ENCODE data around the gene PCDHB16.
"Not testable (repeated sequence)": the region's sequence is repeated elsewhere in the genome, so short reads cannot be mapped to it uniquely, and the experiment has no call there.

DNA sequence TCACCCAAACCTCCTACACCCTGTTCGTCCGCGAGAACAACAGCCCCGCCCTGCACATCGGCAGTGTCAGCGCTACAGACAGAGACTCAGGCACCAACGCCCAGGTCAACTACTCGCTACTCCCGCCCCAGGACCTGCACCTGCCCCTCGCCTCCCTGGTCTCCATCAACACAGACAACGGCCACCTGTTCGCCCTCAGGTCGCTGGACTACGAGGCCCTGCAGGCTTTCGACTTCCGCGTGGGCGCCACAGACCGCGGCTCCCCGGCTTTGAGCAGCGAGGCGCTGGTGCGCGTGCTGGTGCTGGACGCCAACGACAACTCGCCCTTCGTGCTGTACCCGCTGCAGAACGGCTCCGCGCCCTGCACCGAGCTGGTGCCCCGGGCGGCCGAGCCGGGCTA, 18.9 kb downstream of the PCDHB16 start:
- TF ChIP-seq, protein P1, sequence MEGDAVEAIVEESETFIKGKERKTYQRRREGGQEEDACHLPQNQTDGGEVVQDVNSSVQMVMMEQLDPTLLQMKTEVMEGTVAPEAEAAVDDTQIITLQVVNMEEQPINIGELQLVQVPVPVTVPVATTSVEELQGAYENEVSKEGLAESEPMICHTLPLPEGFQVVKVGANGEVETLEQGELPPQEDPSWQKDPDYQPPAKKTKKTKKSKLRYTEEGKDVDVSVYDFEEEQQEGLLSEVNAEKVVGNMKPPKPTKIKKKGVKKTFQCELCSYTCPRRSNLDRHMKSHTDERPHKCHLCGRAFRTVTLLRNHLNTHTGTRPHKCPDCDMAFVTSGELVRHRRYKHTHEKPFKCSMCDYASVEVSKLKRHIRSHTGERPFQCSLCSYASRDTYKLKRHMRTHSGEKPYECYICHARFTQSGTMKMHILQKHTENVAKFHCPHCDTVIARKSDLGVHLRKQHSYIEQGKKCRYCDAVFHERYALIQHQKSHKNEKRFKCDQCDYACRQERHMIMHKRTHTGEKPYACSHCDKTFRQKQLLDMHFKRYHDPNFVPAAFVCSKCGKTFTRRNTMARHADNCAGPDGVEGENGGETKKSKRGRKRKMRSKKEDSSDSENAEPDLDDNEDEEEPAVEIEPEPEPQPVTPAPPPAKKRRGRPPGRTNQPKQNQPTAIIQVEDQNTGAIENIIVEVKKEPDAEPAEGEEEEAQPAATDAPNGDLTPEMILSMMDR (conservative IDR thresholded peaks at IDR 0.05; ENCODE audit: low read length) = not testable (repeated sequence)
- not testable (repeated sequence) for TF ChIP-seq EZH2phosphoT487 (IDR thresholded peaks at IDR 0.05; ENCODE audit: borderline replicate concordance, low read depth, low read length)
